IPS-NIHi7 (cell line): ENCODE measurements around the gene SNX30.
A peak's percentile ranks its signal among the peaks of the same experiment; 100 is the strongest.
"Not testable (repeated sequence)": the region's sequence is repeated elsewhere in the genome, so short reads cannot be mapped to it uniquely, and the experiment has no call there.

Experiments used
- DNase-seq: peaks from one replicate; pipeline ENCODE4 v3.0.0; 2012; ENCODE audit warnings: mixed read lengths; ENCODE audit errors: extremely low spot score

The SNX30 gene, protein sequence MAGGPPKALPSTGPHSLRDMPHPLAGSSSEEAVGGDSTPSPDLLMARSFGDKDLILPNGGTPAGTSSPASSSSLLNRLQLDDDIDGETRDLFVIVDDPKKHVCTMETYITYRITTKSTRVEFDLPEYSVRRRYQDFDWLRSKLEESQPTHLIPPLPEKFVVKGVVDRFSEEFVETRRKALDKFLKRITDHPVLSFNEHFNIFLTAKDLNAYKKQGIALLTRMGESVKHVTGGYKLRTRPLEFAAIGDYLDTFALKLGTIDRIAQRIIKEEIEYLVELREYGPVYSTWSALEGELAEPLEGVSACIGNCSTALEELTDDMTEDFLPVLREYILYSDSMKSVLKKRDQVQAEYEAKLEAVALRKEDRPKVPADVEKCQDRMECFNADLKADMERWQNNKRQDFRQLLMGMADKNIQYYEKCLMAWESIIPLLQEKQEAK

GRCh38 chr9:112750016-112750763 lies at the start of gene SNX30:
Gene SNX30 (plus strand): TSS chr9:112750760. CDS start chr9:112751002, 242 bp downstream.
- DNase-seq: peak; percentile 94

GRCh38 chr9:112703304-112703703 lies 47.3 kb upstream of the SNX30 start:
- no peak for DNase-seq

DNA sequence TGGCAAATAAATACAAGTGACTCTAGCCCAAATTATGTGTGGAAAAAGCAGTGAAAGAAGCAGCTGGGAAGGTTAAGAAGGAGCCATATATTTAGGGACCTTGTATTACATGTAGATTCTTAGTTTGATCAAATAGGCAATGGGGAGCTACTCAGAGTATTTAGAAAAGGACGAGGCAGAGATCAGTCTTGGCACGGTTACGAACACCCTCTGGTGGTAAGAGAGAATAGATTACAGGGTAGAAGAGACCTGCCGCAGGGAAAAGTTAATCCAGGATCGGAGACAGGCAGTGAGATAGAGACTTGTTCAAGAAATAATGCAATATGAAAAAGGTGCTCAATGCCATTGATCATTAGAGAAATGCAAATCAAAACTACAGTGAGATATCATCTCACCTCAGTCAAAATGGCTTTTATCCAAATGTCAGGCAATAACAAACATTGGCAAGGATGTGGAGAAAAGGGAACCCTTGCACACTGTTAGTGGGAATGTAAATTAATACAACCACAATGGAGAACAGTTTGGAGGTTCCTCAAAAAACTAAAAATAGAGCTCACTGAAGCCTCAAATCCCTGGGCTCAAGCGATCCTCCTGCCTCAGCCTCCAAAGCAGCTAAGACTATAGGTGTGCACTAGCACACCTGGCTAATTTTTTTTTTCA lies 44.7 kb upstream of the SNX30 start:
- peak; percentile 40 for DNase-seq

GRCh38 chr9:112711050-112711689 lies 39.4 kb upstream of the SNX30 start:
- DNase-seq: peak; percentile 22

DNA sequence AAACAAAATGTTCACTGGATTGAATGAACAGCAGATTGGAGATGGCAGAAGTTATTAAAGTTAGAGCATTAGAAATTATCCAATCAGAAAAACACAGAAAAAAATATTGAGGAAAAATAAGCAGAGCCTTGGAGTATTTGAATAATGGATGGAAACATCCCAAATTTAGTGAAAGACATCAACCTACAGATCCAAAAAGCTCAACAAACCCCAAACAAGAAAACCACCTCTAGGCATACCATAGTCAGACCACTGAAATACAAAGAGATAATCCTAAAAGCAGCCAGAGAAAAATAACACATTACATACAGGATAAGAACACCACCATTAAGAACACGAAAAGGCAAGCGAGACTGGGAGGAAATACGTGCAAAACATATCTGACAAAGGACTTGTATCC lies 37.9 kb upstream of the SNX30 start:
- DNase-seq: no peak

GRCh38 chr9:112717661-112718331 lies 32.8 kb upstream of the SNX30 start, which contains the start of gene INIP:
Gene INIP (minus strand): TSS chr9:112718117. CDS start chr9:112716485, 1,632 bp downstream.
- peak; percentile 96 for DNase-seq

DNA sequence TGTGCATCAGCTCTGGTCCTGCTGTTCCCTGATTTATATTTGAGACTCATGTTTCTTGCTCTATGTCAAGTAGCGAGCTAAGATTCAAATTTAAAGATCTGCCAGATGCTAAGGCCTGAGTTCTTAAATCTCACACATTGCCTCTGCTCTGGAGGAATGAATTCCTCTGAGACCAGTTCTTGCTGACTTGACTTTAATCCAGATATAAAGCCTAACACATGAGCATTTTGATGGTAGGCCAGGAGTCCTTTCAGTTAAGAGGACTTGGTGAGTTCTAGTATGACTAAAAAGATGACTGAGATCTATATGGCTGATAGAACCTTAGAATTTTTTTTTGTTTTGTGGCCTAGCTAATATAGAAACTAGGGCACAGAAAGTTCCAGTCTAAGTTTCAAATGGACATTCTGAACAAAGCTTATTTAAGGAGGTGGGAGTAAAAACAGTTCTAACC lies 31.3 kb upstream of the SNX30 start:
- no peak for DNase-seq

GRCh38 chr9:112719696-112720095 lies 30.9 kb upstream of the SNX30 start:
- no peak for DNase-seq

DNA sequence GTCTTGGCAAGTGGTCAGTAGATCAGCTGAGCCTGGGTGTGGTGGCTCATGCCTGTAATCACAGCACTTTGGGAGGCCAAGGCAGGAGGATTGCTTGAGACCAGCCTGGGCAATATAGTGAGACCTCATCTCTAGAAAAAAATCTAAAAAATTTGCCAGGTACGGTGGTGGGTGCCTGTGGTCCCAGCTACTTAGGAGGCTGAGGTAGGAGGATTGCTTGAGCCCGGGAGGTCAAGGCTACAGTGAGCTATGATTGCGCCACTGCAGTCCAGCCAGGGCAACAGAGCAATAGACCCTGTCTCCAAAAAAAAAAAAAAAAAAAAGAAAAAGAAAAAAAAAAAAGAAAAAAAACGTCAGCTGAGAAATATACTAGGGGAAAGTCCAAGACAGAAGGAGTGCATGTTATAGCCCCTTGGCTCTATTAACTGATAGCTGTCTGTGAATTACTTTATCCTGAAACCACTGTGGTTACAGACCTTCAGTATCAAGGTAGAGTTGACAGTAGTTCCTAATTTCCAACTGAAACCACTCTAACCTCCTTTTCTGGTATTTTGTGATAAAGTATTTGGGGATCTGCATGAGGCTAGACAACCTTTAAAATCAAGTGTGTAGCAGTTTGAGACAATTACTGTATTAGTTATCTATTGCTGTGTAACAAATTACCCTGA lies 30.3 kb upstream of the SNX30 start:
- DNase-seq: no peak

DNA sequence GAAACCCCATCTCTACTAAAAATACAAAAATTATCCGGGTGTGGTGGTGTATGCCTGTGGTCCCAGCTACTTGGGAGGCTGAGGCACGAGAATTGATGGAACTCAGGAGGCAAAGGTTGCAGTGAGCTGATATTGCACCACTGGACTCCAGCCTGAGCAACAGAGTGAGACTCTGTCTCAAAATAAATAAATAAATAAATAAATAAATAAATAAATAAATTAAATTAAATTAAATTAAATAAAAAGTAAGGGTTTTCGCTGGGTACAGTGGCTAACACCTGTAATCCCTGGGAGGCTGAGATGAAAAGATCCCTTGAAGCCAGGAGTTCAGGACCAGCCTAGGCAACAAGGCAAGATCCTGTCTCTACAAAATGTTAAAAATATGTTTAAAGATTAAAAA lies 27.8 kb upstream of the SNX30 start:
- DNase-seq: not testable (repeated sequence)

DNA sequence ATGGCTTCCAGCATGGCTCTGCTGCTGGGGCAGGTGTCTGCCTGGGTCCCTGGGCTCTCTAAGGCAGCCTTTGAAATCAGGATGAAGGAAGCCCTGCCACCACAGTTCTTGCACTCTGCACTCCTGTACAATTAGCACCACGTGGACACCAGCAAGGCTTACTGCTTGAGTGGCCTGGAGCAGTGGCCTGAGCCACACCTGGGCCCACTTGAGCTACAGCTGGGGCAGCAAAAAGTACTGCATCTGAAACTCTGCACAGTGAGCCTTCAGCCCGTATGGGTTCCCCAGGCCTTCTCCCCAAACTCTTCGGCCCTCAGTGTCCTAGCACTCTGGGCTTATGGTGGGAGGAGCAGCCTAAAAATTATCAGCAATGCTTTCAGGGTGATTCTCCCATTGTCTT lies 24.6 kb upstream of the SNX30 start:
- DNase-seq: no peak

GRCh38 chr9:112726428-112726827 lies 24.1 kb upstream of the SNX30 start:
- DNase-seq: no peak

- no peak for DNase-seq
Measured at GRCh38 chr9:112728401-112728800, 22.2 kb upstream of the SNX30 start.

- DNase-seq: no peak
Measured at GRCh38 chr9:112731971-112732370, 18.6 kb upstream of the SNX30 start.

- no peak for DNase-seq
Measured at GRCh38 chr9:112734892-112735291, 15.7 kb upstream of the SNX30 start.

DNA sequence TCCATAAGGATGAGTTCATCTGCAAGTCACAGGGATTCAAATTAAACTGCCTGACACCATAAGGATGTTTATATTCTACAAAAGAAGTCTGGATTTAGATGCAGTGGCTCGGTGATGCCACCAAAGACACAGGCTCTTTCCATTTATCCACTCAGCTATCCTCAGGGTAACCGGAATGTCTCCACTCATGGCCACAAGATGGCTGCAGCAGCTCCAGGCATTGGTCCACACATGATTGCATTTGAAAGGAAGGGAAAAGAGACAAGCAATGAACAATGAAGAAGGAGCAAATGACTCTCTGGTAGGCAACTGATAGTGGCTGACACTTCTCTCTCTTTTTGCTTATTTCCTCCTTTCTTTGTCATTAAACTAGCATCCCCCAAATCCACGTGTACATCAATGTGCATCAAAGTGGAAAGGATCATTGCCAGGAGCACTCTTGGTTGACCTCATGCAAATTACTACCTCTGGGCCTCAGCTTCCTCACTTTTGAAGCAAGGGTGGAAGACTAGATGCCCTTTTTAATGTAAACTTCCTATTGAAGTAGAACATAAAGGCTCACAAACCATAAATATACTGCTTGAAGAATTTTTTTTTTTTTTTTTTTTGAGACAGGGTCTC lies 7.2 kb upstream of the SNX30 start:
- DNase-seq: no peak

DNA sequence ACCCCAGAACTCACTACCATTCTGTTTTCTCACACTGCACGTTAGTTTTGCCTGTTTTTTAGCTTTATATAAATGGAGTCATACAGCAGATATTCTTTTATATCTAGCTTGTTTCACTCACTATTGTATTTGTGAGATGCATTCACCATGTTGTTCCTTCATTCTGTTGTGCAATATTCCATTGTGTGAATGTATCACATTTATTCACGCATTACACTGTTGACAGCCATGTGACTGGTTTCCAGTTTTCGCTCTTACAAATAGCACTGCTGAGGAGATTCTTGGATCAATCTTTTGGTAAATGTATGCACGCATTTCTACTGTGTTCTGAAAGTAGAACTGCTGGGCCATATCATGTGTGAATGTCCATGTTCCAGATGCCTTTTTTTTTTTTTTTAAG lies 6.4 kb upstream of the SNX30 start:
- DNase-seq: no peak

GRCh38 chr9:112747094-112747493 lies 3.5 kb upstream of the SNX30 start:
- no peak for DNase-seq

GRCh38 chr9:112750764-112751055 lies 150 bp downstream of the SNX30 start:
- no peak for DNase-seq

DNA sequence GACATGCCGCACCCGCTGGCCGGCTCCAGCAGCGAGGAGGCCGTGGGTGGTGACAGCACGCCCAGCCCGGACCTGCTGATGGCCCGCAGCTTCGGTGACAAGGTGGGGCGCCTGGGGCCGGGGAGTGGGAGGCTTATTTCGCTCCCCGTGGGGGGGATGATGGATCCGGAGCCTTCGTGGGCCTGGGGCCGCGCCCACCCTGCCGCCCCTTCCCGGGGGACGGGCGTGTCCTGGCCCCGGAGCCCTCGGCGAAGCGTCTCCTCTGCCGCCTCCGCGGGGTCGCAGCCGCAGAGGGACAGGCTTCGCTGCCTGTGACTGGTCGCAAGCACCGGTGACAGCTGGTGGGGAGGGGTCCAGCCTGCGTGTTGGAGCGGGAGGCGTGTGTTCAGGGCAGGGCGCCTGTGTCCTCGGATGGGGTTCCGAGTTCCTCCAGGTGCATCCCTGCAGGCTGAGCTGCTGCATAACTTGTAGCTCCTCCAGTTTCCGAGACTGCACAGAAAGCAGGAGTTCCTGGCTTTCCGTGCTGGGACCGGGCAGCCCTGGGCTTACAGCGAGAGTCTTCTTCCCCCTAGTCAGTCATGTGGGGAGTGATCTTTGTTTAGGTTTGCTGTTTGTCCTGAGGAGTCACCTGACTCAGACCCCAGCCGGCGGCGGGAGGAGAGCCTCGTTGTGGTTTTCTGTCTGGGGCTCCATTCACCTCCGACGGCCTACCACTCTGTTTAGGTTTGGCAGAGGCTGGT lies 666 bp downstream of the SNX30 start:
- peak; percentile 80 for DNase-seq
